Activated CD4-positive, alpha-beta T cell treated with anti-CD3 and anti-CD28 coated beads, Interleukin-10, Interleukin-2, amounts not matched to agents 100 ng/mL and 50 ng/mL, durations not matched to agents 16 hours and 8 hours (primary cell): Measurements from ENCODE around the gene OR8A1.
"Not testable (repeated sequence)": the region's sequence is repeated elsewhere in the genome, so short reads cannot be mapped to it uniquely, and the experiment has no call there.

Source experiments
- DNase-seq: peaks from one replicate; pipeline ENCODE4 v3.0.0-alpha.2; 2020

OR8A1 gene

GRCh38 chr11:124597626-124598025 is 27.8 kb downstream of the OR8A1 start:
- DNase-seq, result no peak

GRCh38 chr11:124600621-124601320 is 31.0 kb downstream of the OR8A1 start:
- no peak for DNase-seq

- DNase-seq, result no peak
These were observed 32.4 kb downstream of the OR8A1 start for GRCh38 chr11:124602193-124602592.

- DNase-seq, result not testable (repeated sequence)
These were observed 32.9 kb downstream of the OR8A1 start for GRCh38 chr11:124602723-124603122.

GRCh38 chr11:124605719-124606118 is 35.9 kb downstream of the OR8A1 start:
- DNase-seq, result no peak

GRCh38 chr11:124608147-124608546 is 38.4 kb downstream of the OR8A1 start:
- DNase-seq, result no peak

- DNase-seq, result no peak
These were observed 40.5 kb downstream of the OR8A1 start for GRCh38 chr11:124610295-124610694.

GRCh38 chr11:124611064-124611463 is 41.3 kb downstream of the OR8A1 start, which contains the start of gene PANX3:
PANX3 (plus strand) TSS chr11:124611428; CDS start chr11:124611557, 129 bp downstream.
- DNase-seq, result no peak

GRCh38 chr11:124612045-124612444 is 42.2 kb downstream of the OR8A1 start:
- DNase-seq, result peak; percentile 33

GRCh38 chr11:124612567-124613246 is 42.9 kb downstream of the OR8A1 start:
- DNase-seq, result no peak

GRCh38 chr11:124618863-124619262 is 49.1 kb downstream of the OR8A1 start:
- DNase-seq, result no peak
